GDM1 (cell line): ENCODE measurements around the gene TGFB1.
"Not testable (repeated sequence)": the region's sequence is repeated elsewhere in the genome, so short reads cannot be mapped to it uniquely, and the experiment has no call there.

Experiments used
- DNase-seq: peaks from one replicate; lab custom pipeline; 2025; lab: John Stamatoyannopoulos, UW

Gene TGFB1

GRCh38 chr19:41369769-41370168, 16.0 kb upstream of the TGFB1 start:
- DNase-seq = no peak

- peak; percentile 35 for DNase-seq
Observed at GRCh38 chr19:41367848-41368301, 14.2 kb upstream of the TGFB1 start.

DNA sequence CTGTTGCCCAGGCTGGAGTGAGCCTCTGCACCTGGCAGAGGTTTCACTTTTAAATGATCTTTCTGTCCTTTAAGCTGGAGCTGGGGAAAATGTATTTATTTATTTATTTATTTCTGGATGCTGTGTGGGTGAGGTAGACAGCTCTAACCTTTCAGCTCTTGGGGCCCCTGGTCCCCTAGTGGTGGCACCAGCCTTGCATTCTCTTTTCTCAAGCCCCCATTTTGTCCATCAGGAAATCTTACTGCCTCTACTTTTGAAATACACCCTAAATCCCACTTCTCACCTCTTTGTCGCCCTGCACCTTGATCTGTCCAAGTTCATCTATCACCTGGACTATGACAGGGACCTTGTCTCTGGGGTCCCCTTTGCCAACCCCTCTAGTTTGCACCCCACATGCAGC, 12.4 kb upstream of the TGFB1 start:
- DNase-seq = no peak

DNA sequence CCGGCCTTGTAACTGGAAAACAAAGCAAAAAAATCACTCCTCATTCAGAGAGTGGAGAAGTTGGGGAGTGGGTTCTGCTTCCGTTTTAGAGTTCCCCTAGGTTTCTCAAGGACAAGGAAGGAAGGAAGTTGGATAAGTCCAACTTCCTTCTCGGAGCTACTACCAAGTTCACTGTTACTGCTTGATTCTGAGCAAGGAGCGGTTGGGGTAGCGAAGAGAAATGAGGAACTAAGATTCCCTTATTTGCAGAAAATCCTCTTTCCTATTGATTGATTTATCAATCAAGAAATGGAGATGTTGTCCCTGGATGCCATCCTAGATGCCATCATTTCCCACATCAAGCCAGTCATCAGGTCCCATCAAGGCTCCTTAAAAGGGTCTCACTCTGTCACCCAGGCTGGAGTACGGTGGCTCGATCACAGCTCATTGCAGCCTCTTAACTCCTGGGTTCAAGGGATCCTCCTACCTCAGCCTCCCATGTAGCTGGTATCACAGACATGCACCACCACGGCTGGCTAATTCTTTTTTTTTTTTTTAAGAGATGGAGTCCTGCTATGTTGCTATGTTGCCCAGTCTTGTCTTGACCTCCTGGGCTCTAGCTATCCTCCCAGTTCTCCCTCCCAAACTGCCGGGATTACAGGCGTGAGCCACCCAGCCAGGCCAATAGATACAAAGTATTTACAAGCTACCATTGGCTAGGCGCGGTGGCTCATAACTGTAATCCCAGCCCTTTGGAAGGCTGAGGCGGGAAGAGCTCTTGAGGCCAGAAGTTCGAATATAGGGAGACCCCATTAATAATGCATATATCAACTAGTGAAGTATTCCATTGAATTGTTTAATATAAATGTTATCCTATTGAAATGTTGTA, 11.0 kb upstream of the TGFB1 start:
- no peak for DNase-seq

DNA sequence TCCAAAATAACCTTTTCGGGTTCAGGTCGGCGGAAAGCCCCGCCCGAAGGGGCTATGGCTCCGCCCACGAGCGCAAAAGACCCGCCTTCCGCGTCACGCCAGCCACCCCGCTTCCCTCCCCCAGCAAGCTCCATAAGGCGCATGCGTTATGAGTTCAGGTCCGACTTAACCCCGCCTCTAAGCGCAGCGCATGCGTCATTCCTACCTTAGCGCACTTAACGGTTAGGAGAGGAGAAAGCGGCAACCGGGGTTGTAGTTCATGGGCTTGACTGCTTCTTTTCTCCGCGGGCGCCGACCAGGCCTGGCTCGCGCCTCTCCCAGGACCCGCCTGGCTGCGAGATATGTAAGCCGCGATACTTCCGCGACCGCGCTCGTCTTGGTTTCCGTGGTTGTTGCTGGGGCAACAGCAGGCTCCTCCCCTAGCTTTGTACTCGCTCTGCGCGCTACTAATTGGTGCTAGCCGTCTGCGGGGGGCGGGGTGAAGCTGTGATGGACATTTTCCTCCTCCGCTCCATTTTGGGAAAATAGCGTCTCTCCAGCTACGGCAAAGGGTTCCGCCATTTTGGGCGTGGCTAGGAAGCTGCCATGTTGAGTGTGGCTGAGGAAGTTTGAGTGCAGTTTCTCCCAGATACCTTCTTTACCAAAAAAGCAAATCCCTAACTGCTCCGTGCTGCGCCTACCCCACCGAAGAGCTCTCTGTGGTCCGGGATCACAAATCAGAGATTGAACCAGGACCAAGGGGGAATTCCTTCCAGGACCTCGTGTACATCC, 10.2 kb upstream of the TGFB1 start, which contains the start of gene B9D2:
B9D2 (minus strand) TSS at position 397 of the 771 bp plus-strand sequence. CDS start 630 bp downstream, outside the sequence.
- DNase-seq = peak; percentile 96

GRCh38 chr19:41363371-41363752, 9.6 kb upstream of the TGFB1 start:
- no peak for DNase-seq

GRCh38 chr19:41362143-41362847, 8.6 kb upstream of the TGFB1 start:
- no peak for DNase-seq

- DNase-seq = no peak
Observed at GRCh38 chr19:41359741-41360140, 6.0 kb upstream of the TGFB1 start.

DNA sequence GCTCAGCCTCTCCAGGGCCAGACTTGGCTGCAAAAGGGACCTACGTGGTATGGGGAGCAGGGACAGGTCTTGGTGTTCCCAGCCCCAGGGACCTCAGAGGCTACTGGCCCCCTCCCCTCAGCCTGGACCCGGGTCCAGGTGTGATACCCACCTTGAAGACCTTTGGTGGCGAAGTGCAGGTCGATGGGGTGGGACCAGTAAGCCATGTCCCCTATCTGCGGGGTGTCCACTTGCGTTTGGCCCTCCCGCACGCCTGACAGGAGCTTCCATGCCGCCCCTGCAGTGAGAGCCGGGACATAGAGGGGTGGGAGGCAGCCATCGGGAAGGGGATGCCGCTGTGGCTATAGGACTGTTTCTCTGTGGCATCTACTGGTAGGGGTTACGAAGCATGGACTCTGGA, 4.0 kb upstream of the TGFB1 start:
- no peak for DNase-seq

- peak; percentile 34 for DNase-seq
Observed at GRCh38 chr19:41356984-41357739, 3.4 kb upstream of the TGFB1 start.

GRCh38 chr19:41355802-41356201, 2.1 kb upstream of the TGFB1 start:
- DNase-seq = peak; percentile 2

DNA sequence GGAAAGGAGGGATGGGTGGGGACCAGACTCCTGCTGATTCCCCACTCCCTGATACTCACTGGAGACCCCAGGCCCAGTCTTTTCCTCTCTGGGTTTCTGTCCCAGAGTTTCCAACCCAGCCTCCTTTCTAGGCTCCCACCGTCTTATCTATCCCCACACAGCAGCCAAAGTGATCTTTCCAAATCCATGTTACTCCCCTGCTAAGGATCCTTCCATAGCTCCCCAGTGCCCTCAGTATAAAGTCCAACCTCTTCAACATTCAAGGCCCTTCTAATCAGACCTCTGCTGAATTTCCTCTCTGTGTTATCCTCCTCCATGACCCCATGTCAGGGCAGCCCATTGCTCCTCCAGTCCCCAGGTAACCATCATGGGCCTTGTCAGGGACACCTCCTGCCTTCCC, 1.3 kb upstream of the TGFB1 start:
- DNase-seq = no peak

- DNase-seq = no peak
Observed at GRCh38 chr19:41354343-41354953, 726 bp upstream of the TGFB1 start.

DNA sequence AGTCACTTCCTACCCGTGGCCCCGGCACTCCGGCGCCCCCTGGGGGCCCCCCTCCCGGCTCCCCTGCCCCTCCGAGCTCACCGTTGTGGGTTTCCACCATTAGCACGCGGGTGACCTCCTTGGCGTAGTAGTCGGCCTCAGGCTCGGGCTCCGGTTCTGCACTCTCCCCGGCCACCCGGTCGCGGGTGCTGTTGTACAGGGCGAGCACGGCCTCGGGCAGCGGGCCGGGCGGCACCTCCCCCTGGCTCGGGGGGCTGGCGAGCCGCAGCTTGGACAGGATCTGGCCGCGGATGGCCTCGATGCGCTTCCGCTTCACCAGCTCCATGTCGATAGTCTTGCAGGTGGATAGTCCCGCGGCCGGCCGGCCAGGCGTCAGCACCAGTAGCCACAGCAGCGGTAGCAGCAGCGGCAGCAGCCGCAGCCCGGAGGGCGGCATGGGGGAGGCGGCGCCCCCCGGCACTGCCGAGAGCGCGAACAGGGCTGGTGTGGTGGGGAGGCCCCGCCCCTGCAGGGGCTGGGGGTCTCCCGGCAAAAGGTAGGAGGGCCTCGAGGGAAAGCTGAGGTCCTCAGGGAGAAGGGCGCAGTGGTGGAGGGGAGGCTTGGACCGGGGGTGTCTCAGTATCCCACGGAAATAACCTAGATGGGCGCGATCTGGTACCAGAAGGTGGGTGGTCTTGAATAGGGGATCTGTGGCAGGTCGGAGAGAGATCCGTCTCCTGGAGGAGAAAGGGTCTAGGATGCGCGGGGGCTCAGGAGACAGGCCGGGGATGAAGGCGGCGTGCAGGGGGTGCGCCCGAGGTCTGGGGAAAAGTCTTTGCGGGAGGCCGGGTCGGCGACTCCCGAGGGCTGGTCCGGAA, 885 bp downstream of the TGFB1 start:
- DNase-seq = peak; percentile 15

DNA sequence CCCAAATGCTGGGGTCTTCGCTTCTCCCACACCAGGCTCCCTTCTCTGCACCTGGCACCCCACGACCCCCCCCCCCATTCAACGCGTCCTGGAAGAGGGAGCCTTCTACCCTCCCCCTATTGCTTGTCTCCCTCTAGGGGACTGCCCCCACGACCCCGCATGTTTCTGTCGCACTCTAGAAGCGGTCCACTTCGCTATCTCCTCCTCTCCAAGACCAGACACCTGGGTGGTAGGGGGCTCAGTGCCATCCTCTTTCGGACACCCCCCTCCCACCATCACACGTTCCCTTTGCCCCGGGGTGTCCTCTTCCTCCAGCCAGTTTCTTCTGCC, 1.5 kb downstream of the TGFB1 start:
- DNase-seq = no peak

- peak; percentile 96 for DNase-seq
Observed at GRCh38 chr19:41351339-41352245, 2.1 kb downstream of the TGFB1 start.

- DNase-seq = peak; percentile 87
Observed at GRCh38 chr19:41350735-41351338, 2.9 kb downstream of the TGFB1 start.

- DNase-seq = not testable (repeated sequence)
Observed at GRCh38 chr19:41346916-41347315, 6.8 kb downstream of the TGFB1 start.

DNA sequence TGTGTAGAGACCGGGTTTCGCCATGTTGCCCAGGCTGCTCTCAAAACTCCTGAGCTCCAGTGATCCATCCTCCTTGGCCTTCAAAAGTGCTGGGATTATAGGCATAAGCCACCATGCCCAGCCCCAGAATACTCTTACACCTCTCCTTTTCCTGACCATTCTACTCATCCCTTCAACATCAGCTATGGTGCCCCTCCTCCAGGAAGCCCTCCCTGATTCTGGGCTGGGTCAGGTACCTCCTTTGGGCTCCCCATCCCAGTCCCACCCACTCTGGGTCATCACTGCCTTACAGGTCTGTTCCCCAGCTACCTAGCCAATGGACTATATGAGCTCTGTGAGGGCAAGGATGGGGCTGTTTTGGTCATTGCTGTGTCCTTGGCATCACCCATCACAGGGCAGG, 9.6 kb downstream of the TGFB1 start:
- no peak for DNase-seq
